Stimulated activated CD4-positive, alpha-beta T cell treated with anti-CD3 and anti-CD28 coated beads, Interleukin-15, amount 100 ng/mL, for 24 hours (primary cell): ENCODE measurements around the gene JAKMIP1.
A peak's percentile ranks its signal among the peaks of the same experiment; 100 is the strongest.
"Not testable (repeated sequence)": the region's sequence is repeated elsewhere in the genome, so short reads cannot be mapped to it uniquely, and the experiment has no call there.

ENCODE experiments used
- DNase-seq: peaks from one replicate; pipeline ENCODE4 v3.0.0-alpha.2; 2020

Gene JAKMIP1

DNA sequence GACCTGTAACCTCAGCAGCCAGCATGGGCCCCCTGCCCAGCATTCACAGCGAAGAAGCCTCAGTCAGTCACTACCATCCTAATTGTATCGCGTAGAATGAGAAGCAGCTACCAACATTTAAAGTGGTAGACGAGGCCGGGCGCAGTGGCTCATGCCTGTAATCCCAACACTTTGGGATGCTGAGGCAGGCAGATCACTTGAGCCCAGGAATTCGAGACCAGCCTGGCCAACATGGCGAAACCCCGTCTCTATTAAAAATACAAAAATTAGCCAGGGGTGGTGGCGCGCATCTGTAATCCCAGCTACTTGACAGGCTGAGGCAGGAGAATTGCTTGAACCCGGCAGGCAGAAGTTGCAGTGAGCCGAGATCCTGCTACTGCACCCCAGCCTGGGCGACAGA lies 59.3 kb downstream of the JAKMIP1 start:
- not testable (repeated sequence) for DNase-seq

- DNase-seq, result no peak
Observed at GRCh38 chr4:6137747-6138135, 62.6 kb downstream of the JAKMIP1 start.

GRCh38 chr4:6137027-6137746 lies 63.2 kb downstream of the JAKMIP1 start:
- DNase-seq, result no peak

DNA sequence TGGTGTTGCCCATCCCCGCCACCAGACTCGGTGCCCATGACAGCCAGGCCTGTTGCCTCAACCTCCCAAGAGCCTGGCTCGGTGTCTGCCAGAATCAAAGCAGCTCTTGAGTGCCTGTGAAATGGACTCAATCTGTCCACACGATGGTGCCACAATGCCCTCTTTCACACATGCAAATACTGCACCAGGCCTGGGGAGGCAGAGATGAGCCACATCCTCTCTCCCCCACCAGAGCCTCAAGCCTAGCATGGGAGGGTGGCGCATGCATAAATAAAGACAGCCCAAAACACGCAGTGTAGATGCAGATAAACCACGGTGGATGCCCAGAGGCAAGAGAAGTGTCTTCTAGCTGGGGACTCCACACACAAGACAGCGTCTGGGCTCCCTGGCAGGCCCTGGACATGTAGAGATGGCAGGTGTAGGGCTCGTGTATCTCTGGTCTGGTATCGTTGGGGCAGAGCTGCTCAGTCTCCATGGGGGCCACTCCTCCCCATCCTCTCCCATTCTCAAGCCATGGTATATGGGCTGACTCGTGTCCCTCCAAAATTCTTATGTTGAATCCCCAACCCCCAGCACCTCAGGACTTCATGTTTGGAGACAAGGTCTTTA lies 65.6 kb downstream of the JAKMIP1 start:
- peak; percentile 26 for DNase-seq

- no peak for DNase-seq
Observed at GRCh38 chr4:6132716-6133115, 67.6 kb downstream of the JAKMIP1 start.

DNA sequence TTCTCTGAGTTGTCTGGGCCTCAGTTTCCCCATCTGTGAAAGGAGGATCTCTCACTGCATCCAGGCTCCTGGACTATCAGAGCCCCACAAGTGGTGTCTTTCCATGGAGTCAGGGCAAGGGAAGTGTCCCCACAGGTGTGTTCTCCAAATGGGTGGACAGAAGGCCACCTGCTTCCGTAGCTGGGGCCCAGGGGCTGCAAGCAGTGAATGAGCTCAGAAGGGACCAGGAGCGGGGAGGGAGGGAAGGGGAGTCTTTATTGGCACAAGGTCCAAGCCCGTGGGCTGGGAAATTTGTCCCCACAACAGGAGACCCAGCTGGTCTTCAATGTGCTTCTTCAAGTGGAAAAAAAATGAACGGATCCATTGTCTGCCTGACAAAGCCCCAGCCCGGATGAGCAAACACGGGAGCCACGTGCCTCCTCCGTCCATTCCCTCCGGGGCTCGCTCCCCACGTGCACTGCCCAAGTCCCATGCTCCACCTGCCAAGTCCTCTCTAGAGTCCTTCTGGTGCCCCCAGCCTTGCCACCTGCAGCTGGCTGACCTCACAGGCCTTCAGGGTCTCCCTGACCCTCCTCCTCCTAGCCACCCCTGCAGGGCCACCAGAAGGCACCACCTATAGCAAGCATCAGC lies 72.0 kb downstream of the JAKMIP1 start:
- DNase-seq, result no peak

DNA sequence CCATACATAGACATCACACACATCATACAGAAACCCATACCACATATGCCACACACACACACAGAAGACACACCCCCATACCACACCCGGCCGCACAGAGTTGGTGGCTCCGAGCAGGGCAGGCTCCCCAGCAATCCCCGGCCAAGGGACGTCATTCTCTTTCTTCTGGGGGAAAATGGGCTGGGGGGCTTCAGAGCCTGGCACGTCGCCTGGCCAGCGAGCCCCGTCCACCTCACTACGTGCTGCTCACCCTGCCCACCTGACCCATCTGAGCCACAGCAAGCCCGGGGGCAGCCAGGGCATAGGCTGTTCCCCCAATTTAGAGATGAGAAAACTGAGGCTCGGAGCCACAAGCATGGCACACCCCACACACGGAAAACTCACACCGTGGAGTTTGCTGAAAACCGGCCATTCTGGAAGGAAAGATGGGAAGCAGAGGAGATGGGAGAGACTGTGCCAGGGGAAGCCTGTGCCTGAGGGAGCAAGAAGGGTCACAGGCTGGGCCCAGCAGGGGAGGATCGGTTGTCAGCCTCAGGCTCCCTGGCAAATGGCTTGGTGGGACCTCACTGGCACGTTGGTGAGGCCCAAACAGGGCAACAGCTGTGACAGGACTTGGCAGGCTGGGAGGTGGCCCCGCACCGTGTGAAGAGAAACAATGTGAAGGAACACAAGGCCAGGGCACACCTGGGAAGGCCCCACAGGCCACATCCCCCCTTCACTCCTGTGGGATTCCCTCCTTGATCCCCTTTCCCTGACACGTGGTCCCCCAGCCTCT lies 73.2 kb downstream of the JAKMIP1 start:
- no peak for DNase-seq

DNA sequence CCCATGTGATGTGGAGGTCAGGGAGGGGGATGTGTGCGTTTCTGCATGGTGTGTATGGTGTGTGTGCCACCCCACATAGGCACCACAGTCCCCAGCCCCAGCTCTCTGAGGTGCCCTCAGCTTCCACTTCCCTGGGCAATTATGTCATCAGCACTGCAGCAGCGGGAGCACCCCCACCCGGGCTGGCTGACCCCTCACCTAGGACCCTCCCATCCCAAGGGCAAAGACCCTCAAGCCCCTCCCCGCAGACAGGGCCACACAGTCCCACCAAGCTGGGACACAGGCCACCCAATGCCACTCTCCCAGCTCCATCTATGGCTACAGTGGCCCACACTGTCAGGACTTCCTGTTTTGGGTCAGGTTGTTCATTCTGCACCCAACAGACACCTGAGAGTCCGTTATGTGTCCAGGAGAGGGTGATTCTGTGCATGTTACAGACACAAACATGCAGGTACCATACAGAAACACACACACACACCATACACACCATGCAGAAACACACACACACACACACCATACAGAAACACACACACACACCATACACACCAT lies 75.2 kb downstream of the JAKMIP1 start:
- DNase-seq, result no peak

- DNase-seq, result no peak
Observed at GRCh38 chr4:6124386-6125102, 75.8 kb downstream of the JAKMIP1 start.

GRCh38 chr4:6123976-6124375 lies 76.4 kb downstream of the JAKMIP1 start:
- no peak for DNase-seq

DNA sequence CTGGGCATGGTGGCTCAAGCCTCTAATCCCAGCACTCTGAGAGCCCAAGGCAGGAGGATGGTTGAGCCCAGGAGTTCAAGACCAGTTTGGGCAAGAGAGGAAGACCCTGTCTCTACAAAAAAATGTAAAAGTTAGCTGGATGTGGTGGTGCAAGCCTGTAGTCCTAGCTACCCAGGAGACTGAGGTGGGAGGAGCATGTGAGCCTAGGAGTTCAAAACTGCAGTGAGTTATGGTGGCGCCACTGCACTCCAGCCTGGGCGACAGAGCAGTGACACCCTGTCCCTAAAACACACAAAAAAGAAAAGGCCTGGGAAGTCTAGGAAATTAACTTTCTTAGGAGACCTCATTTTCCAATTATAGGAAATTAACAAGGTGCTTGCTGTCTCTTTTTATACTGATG lies 76.8 kb downstream of the JAKMIP1 start:
- no peak for DNase-seq

DNA sequence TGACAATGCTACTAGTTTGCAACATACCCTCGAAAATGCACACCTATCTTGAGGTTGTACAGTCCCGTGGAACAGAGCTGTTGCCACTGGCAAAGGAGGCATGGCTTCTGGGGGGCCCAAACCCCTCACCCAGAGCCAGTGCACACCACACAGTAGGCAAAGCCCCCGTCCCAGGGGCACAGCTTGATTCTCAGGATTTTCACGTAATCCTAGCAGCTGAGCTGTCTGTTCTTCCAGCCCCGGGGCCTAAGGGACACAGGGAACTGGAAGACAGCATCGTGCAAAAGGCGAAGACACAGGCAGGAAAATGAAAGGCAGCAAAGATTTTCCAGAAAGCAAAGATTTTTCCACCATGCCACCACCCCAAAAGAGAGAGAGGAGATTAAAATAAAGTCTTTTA lies 77.2 kb downstream of the JAKMIP1 start:
- no peak for DNase-seq

GRCh38 chr4:6122496-6122895 lies 77.9 kb downstream of the JAKMIP1 start:
- DNase-seq, result no peak

DNA sequence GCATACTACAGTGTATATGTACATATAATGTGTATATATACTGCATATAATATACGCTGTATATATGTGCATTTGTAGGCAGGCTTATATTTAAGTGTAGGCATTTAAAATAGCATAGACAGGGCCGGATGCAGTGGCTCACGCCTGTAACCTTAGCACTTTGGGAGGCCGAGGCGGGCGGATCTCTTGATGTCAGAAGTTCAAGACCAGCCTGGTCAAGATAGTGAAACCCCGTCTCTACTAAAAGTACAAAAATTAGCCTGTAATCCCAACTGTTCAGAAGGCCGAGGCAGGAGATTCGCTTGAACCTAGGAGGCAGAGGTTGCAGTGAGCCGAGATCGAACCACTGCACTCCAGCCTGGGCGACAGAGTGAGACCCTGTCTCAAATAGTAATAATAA lies 78.4 kb downstream of the JAKMIP1 start:
- DNase-seq, result no peak

- DNase-seq, result no peak
Observed at GRCh38 chr4:6121276-6121850, 79.0 kb downstream of the JAKMIP1 start.

DNA sequence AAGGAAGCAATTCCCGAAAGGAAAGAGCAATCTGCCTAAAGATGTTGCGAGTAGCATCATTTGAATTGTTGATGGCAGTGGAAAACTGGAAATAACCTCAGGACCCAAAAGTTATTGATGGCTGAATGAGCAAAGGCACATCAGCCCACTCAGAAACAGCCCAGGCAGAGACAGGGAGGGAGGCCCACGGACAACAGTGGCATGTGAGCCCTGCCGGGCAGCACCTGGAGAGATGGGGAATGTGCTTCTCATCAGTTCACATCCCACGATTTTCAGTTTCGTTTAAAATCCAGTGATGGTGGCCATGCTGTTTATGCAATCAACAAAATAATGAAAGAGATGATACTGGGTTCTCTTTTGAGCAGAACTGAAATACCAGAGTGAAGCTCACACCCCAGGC lies 80.0 kb downstream of the JAKMIP1 start:
- no peak for DNase-seq

- DNase-seq, result no peak
Observed at GRCh38 chr4:6119507-6120020, 80.8 kb downstream of the JAKMIP1 start.

DNA sequence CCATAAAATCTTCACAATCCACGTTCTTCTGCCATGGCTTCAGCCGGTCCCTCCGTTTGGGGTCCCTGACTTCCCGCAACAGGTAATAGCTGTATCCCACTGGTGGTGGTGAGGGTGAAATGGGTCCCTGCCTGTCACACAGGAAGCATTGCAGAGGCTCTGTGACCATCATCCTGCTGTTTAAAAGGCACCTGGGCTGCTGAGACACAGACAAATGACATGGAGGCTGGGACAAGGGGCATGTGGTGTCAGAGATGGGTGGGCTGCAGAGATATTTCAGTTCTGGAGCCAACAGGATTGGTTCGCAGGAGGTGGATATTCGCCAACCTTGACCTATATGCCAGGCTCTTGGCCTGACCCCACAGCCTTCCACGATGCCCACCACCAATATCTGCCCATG lies 82.1 kb downstream of the JAKMIP1 start:
- DNase-seq, result no peak

DNA sequence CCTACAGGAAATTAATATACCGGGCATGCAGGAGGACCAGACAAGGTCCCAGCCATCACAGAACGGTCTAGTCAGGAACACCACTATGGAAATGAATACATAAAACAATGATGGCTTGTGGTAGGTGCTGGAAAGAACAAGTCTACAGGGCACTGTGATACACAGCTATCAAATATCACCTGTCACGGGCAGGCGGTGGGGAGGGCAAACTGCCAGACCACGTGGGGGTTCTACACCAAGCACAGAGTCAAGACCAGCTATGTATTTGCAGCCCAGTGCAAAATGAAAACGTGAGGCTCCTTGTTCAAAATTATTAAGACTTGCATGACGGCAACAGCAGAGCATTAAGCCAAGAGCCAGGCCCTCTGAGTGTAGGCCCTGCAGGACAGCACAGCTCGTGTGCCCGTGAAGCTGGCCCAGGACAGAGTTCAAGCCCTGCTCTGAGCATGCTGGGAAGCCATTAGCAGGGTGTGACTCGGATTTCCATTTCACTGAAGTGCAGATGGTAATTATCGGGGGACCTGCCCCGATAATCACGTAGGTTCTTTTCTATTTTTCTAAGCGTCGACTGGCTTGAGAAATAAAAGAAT lies 83.6 kb downstream of the JAKMIP1 start:
- DNase-seq, result no peak

GRCh38 chr4:6115746-6116586 lies 84.4 kb downstream of the JAKMIP1 start:
- no peak for DNase-seq

DNA sequence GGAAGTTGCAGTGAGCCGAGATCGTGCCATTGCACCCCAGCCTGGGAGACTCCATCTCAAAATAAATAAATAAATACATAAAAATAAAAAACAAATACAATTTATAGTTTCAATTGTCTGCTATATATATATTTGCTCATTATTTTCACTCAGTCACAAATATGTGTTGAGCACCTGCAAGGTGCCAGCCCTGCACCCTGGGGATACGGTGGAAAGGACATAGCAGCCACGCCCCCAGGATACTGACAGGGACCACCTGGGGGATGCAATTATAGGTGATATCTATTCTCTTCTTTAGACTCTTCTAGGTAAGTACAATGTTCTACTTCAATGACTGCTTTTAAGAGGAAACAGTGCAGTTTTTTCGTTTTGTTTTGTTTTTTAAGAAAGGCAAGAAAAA lies 85.0 kb downstream of the JAKMIP1 start:
- no peak for DNase-seq
